ENCODE data around the gene LRP1B.
"Not testable (repeated sequence)": the region's sequence is repeated elsewhere in the genome, so short reads cannot be mapped to it uniquely, and the experiment has no call there.

The LRP1B gene

GRCh38 chr2:140344838-140345237 lies 1786.0 kb downstream of the LRP1B start:
- DNase-seq (ENCODE audit: low read depth) = peak; percentile 67

GRCh38 chr2:140344266-140344665 lies 1786.5 kb downstream of the LRP1B start:
- DNase-seq (ENCODE audit: low read depth) = not testable (repeated sequence)

- no peak for DNase-seq (ENCODE audit: low read depth)
Observed at GRCh38 chr2:140338795-140339194, 1792.0 kb downstream of the LRP1B start.

- no peak for DNase-seq (ENCODE audit: low read depth)
Observed at GRCh38 chr2:140337061-140337460, 1793.8 kb downstream of the LRP1B start.

GRCh38 chr2:140316345-140316744 lies 1814.5 kb downstream of the LRP1B start:
- DNase-seq (ENCODE audit: low read depth) = no peak

GRCh38 chr2:140311905-140312304 lies 1818.9 kb downstream of the LRP1B start:
- DNase-seq (ENCODE audit: low read depth) = no peak

- DNase-seq (ENCODE audit: low read depth) = peak; percentile 32
Observed at GRCh38 chr2:140308706-140309105, 1822.1 kb downstream of the LRP1B start.

- no peak for DNase-seq (ENCODE audit: low read depth)
Observed at GRCh38 chr2:140307532-140307931, 1823.3 kb downstream of the LRP1B start.

GRCh38 chr2:140295767-140296166 lies 1835.0 kb downstream of the LRP1B start:
- no peak for DNase-seq (ENCODE audit: low read depth)

- no peak for DNase-seq (ENCODE audit: low read depth)
Observed at GRCh38 chr2:140288726-140289125, 1842.1 kb downstream of the LRP1B start.

GRCh38 chr2:140288213-140288612 lies 1842.6 kb downstream of the LRP1B start:
- no peak for DNase-seq (ENCODE audit: low read depth)

GRCh38 chr2:140286377-140286776 lies 1844.4 kb downstream of the LRP1B start:
- no peak for DNase-seq (ENCODE audit: low read depth)

- not testable (repeated sequence) for DNase-seq (ENCODE audit: low read depth)
Observed at GRCh38 chr2:140277344-140277743, 1853.5 kb downstream of the LRP1B start.

GRCh38 chr2:140276661-140277060 lies 1854.2 kb downstream of the LRP1B start:
- no peak for DNase-seq (ENCODE audit: low read depth)

GRCh38 chr2:140275427-140275826 lies 1855.4 kb downstream of the LRP1B start:
- DNase-seq (ENCODE audit: low read depth) = no peak

- DNase-seq (ENCODE audit: low read depth) = peak; percentile 33
Observed at GRCh38 chr2:140274891-140275290, 1855.9 kb downstream of the LRP1B start.

- DNase-seq (ENCODE audit: low read depth) = no peak
Observed at GRCh38 chr2:140273958-140274357, 1856.9 kb downstream of the LRP1B start.

GRCh38 chr2:140273408-140273807 lies 1857.4 kb downstream of the LRP1B start:
- no peak for DNase-seq (ENCODE audit: low read depth)

GRCh38 chr2:140270224-140270623 lies 1860.6 kb downstream of the LRP1B start:
- peak; percentile 39 for DNase-seq (ENCODE audit: low read depth)

GRCh38 chr2:140269000-140269399 lies 1861.8 kb downstream of the LRP1B start:
- no peak for DNase-seq (ENCODE audit: low read depth)

GRCh38 chr2:140262908-140263307 lies 1867.9 kb downstream of the LRP1B start:
- no peak for DNase-seq (ENCODE audit: low read depth)

- DNase-seq (ENCODE audit: low read depth) = peak; percentile 19
Observed at GRCh38 chr2:140257692-140258300, 1873.0 kb downstream of the LRP1B start.

GRCh38 chr2:140256080-140256479 lies 1874.7 kb downstream of the LRP1B start:
- peak; percentile 75 for DNase-seq (ENCODE audit: low read depth)

GRCh38 chr2:140249821-140250220 lies 1881.0 kb downstream of the LRP1B start:
- no peak for DNase-seq (ENCODE audit: low read depth)

All from ELR (cell line).